IMR-90 (cell line): ENCODE data around the gene TGFBR1. TPM values are rescaled to one million over a fixed set of nuclear protein-coding genes. Genes with fewer than 3 reads are reported as not detected.

ENCODE experiments used
- ATAC-seq: fragments of 200-7000 bp; cut with Tn5 transposase; 2 replicates; pipeline ENCODE4 v1.9.1; 2020; ENCODE audit warnings: low read depth, mild to moderate bottlenecking, moderate library complexity
- BruUV-seq: library from RNA; stranded (reverse); fragments of 400-500 nt; replicated peaks from 2 replicates; lab custom pipeline; 2021; lab: Mats Ljungman, UMichigan
- CTCF ChIA-PET: fragments of 300-600 bp; formaldehyde crosslinking; extraction: SDS; loops from one replicate; lab custom pipeline; 2021; ENCODE audit warnings: antibody characterized with exemption; lab: Yijun Ruan, JAX
- POLR2A ChIA-PET: fragments of 300-600 bp; sonication (Branson Sonifier 250); formaldehyde crosslinking; loops from one replicate; lab custom pipeline; 2022; ENCODE audit warnings: antibody characterized with exemption; ENCODE audit not compliant: unreplicated experiment; lab: Charles Lee
- DNase-seq: peaks from one replicate; pipeline ENCODE4 v3.0.0; 2013
- H2AFZ ChIP-seq: replicated peaks from 2 replicates; pipeline ENCODE3; 2013; ENCODE audit warnings: low read length, mild to moderate bottlenecking; ENCODE audit not compliant: poor library complexity
- H2AK5ac ChIP-seq: 2 replicates; pipeline ENCODE4 v1.6.1; 2013; ENCODE audit warnings: low read depth, low read length, inconsistent platforms
- H2AK9ac ChIP-seq: replicated peaks from 2 replicates; pipeline ENCODE3; 2013; ENCODE audit warnings: mild to moderate bottlenecking, low read depth, low read length, moderate library complexity; ENCODE audit not compliant: poor library complexity
- H2BK120ac ChIP-seq: 2 replicates; pipeline ENCODE4 v1.6.1; 2013; ENCODE audit warnings: low read depth, low read length, inconsistent platforms
- H2BK15ac ChIP-seq: 3 replicates; pipeline ENCODE4 v1.6.1; 2013; ENCODE audit warnings: low read depth, low read length, inconsistent platforms
- H2BK20ac ChIP-seq: 2 replicates; pipeline ENCODE4 v1.6.1; 2013; ENCODE audit warnings: low read depth, mild to moderate bottlenecking, inconsistent platforms, low read length, moderate library complexity
- H2BK5ac ChIP-seq: 2 replicates; pipeline ENCODE4 v1.6.1; 2013; ENCODE audit warnings: mild to moderate bottlenecking, low read depth, low read length, inconsistent platforms; ENCODE audit not compliant: poor library complexity, severe bottlenecking
- H3K14ac ChIP-seq: replicated peaks from 2 replicates; pipeline ENCODE4 v1.6.1; 2013; ENCODE audit warnings: low read depth, low read length, inconsistent platforms
- H3K18ac ChIP-seq: 2 replicates; pipeline ENCODE4 v1.6.1; 2013; ENCODE audit warnings: low read depth, low read length, control low read depth
- H3K23ac ChIP-seq: 2 replicates; pipeline ENCODE4 v1.6.1; 2013; ENCODE audit warnings: low read depth, low read length, inconsistent platforms
- H3K27ac ChIP-seq: 2 replicates; pipeline ENCODE4 v1.5.1; 2013; ENCODE audit warnings: mild to moderate bottlenecking, control low read depth, low read length; ENCODE audit not compliant: insufficient read depth
- H3K27me3 ChIP-seq: 2 replicates; pipeline ENCODE4 v1.6.1; 2013; ENCODE audit warnings: low read length; ENCODE audit not compliant: control insufficient read depth, insufficient read depth
- H3K36me3 ChIP-seq: 2 replicates; pipeline ENCODE4 v1.6.1; 2013; ENCODE audit warnings: low read length, mixed read lengths; ENCODE audit not compliant: control insufficient read depth, insufficient read depth
- H3K4ac ChIP-seq: 2 replicates; pipeline ENCODE4 v1.6.1; 2013; ENCODE audit warnings: low read depth, low read length, inconsistent platforms
- H3K4me1 ChIP-seq: 2 replicates; pipeline ENCODE4 v1.6.1; 2013; ENCODE audit warnings: low read length, mixed read lengths; ENCODE audit not compliant: control insufficient read depth, insufficient read depth
- H3K4me2 ChIP-seq: 2 replicates; pipeline ENCODE4 v1.6.1; 2013; ENCODE audit warnings: low read depth, mild to moderate bottlenecking, control low read depth, low read length, moderate library complexity
- H3K4me3 ChIP-seq: 2 replicates; pipeline ENCODE4 v1.5.1; 2013; ENCODE audit warnings: low read depth, mild to moderate bottlenecking, control low read depth, low read length, moderate library complexity; ENCODE audit not compliant: insufficient read depth
- H3K56ac ChIP-seq: 2 replicates; pipeline ENCODE4 v1.6.1; 2013; ENCODE audit warnings: low read length, inconsistent platforms; ENCODE audit not compliant: insufficient read depth; ENCODE audit errors: extremely low read depth
- H3K79me1 ChIP-seq, 2 experiments: 2 replicates each; pipeline ENCODE4 v1.6.1; 2013; ENCODE audit warnings: low read length in 2 of 2, inconsistent platforms in 1 of 2, low read depth in 1 of 2
- H3K9ac ChIP-seq: 2 replicates; pipeline ENCODE4 v1.6.1; 2013; ENCODE audit warnings: low read depth, low read length, control low read depth
- H3K9me1 ChIP-seq: 2 replicates; pipeline ENCODE4 v1.6.1; 2013; ENCODE audit warnings: low read length, inconsistent platforms; ENCODE audit not compliant: insufficient read depth
- H3K9me3 ChIP-seq: 2 replicates; pipeline ENCODE4 v1.6.1; 2013; ENCODE audit warnings: low read length; ENCODE audit not compliant: control insufficient read depth, insufficient read depth
- H4K20me1 ChIP-seq: 2 replicates; pipeline ENCODE4 v1.6.1; 2013; ENCODE audit warnings: low read length, inconsistent platforms; ENCODE audit not compliant: insufficient read depth
- H4K5ac ChIP-seq: 2 replicates; pipeline ENCODE4 v1.6.1; 2013; ENCODE audit warnings: mild to moderate bottlenecking, low read depth, low read length, control low read depth
- H4K8ac ChIP-seq, 2 experiments: 2 replicates each; pipeline ENCODE4 v1.6.1; 2013; ENCODE audit warnings: low read depth in 2 of 2, low read length in 2 of 2, control low read depth in 1 of 2, inconsistent platforms in 1 of 2
- H4K91ac ChIP-seq: 2 replicates; pipeline ENCODE4 v1.6.1; 2013; ENCODE audit warnings: low read depth, low read length, inconsistent platforms; ENCODE audit not compliant: insufficient read depth
- BHLHE40 ChIP-seq: fragments of 150-350 bp; IDR thresholded peaks from 2 replicates; pipeline ENCODE4 v1.6.1; 2016; ENCODE audit warnings: mild to moderate bottlenecking, low read depth, low read length
- CEBPB ChIP-seq: IDR thresholded peaks from 2 replicates; pipeline ENCODE4 v1.6.1; 2012; ENCODE audit warnings: low read depth, low read length, improper control_type of control experiment
- CHD1 ChIP-seq: IDR thresholded peaks from 2 replicates; pipeline ENCODE4 v1.6.1; 2012; ENCODE audit warnings: low read depth, low read length, improper control_type of control experiment
- ELK1 ChIP-seq: fragments of 150-350 bp; IDR thresholded peaks from 2 replicates; pipeline ENCODE4 v1.6.1; 2016; ENCODE audit warnings: low read depth, mild to moderate bottlenecking, low read length, moderate library complexity, borderline replicate concordance
- FOS ChIP-seq: fragments of 150-350 bp; IDR thresholded peaks from 2 replicates; pipeline ENCODE4 v1.6.1; 2016; ENCODE audit warnings: low read depth, low read length
- MAFK ChIP-seq: IDR thresholded peaks from 2 replicates; pipeline ENCODE4 v1.6.1; 2012; ENCODE audit warnings: low read depth, low read length, improper control_type of control experiment
- NFE2L2 ChIP-seq: fragments of 150-350 bp; IDR thresholded peaks from 2 replicates; pipeline ENCODE4 v1.6.1; 2016; ENCODE audit warnings: low read depth, mild to moderate bottlenecking, low read length
- POLR2A ChIP-seq: IDR thresholded peaks from 2 replicates; pipeline ENCODE4 v1.6.1; 2012; ENCODE audit warnings: mild to moderate bottlenecking, low read depth, low read length
- RAD21 ChIP-seq: IDR thresholded peaks from 2 replicates; pipeline ENCODE4 v1.6.1; 2012; ENCODE audit warnings: low read length, improper control_type of control experiment
- RCOR1 ChIP-seq: IDR thresholded peaks from 2 replicates; pipeline ENCODE4 v1.6.1; 2012; ENCODE audit warnings: mild to moderate bottlenecking, low read length, improper control_type of control experiment; ENCODE audit not compliant: insufficient replicate concordance
- RFX5 ChIP-seq: IDR thresholded peaks from 2 replicates; pipeline ENCODE4 v1.8.0; 2012; ENCODE audit warnings: low read depth, mild to moderate bottlenecking, low read length, moderate library complexity
- SMC3 ChIP-seq: fragments of 150-350 bp; IDR thresholded peaks from 2 replicates; pipeline ENCODE4 v1.6.1; 2016; ENCODE audit warnings: low read depth, mild to moderate bottlenecking, antibody characterized with exemption, low read length, moderate library complexity
- WGBS, 2 experiments: methylation state at CpG; one replicate each; pipeline versions ENCODE4 v1.1.5 to v1.1.7; 2013; ENCODE audit warnings: missing lambda C conversion rate in 2 of 2; ENCODE audit not compliant: insufficient read length in 1 of 2; ENCODE audit errors: extremely low coverage in 2 of 2; 5-methylcytosine and 5-hydroxymethylcytosine counted together
- dilution Hi-C: fragments of 300-500 bp; cut with HindIII; formaldehyde crosslinking; loops from one replicate; pipeline ENCODE4 v1.14.3; 2018; ENCODE audit warnings: low sequenced_read_pairs; ENCODE audit not compliant: unreplicated experiment
- in situ Hi-C: fragments of 300-500 bp; cut with MboI; formaldehyde crosslinking; loops from 3 replicates; pipeline ENCODE4 v1.14.3; 2019; ENCODE audit warnings: low sequenced_read_pairs, inconsistent platforms, mixed read lengths
- intact Hi-C: fragments of 100-400 bp; cut with micrococcal nuclease; formaldehyde crosslinking; loops from 2 replicates; pipeline ENCODE4 v1.10.0; 2022
- polyA plus RNA-seq, 3 experiments: library from polyadenylated mRNA; depleted of rRNA; stranded (reverse); fragments of >200 nt; gene quantifications; 2 replicates each; pipeline ENCODE4 v1.2.3, GENCODE V29; 2012; ENCODE audit warnings: low replicate concordance in 1 of 3
- total RNA-seq: library from RNA; depleted of rRNA; stranded (reverse); fragments of >200 nt; gene quantifications from 2 replicates; pipeline ENCODE4 v1.2.3, GENCODE V29; 2012
- TF ChIP-seq, protein P1 (sequence below): fragments of 150-350 bp; IDR thresholded peaks from 2 replicates; pipeline ENCODE4 v1.6.1; 2017; ENCODE audit warnings: mild to moderate bottlenecking, antibody characterized with exemption, low read length, low read depth

Gene TGFBR1
- total and polyA plus RNA-seq, 2 of the 4 experiments (the other 2 are of a cell fraction) = 15.1 to 75.3 TPM

GRCh38 chr9:99071313-99072039 lies 33.4 kb upstream of the TGFBR1 start:
- H3K4ac ChIP-seq = peak overlapping the region; percentile 51
- peak; percentile 48 for DNase-seq
- TF ChIP-seq ELK1 (no peak), SMC3 (no peak), CEBPB (no peak), RCOR1 (no peak), POLR2A (no peak), NFE2L2 (no peak), MAFK (no peak), FOS (no peak), BHLHE40 (no peak), RFX5 (no peak), RAD21 (no peak), CHD1 (no peak)
- TF ChIP-seq, protein P1, sequence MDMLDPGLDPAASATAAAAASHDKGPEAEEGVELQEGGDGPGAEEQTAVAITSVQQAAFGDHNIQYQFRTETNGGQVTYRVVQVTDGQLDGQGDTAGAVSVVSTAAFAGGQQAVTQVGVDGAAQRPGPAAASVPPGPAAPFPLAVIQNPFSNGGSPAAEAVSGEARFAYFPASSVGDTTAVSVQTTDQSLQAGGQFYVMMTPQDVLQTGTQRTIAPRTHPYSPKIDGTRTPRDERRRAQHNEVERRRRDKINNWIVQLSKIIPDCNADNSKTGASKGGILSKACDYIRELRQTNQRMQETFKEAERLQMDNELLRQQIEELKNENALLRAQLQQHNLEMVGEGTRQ = no peak
- H2AK9ac ChIP-seq = no peak overlapping the region
- H3K23ac ChIP-seq = no peak overlapping the region
- ChIA-PET POLR2A (interaction anchor here (0.6 kb wide), 1 partner anchor 56 kb away, joined by 4 read pairs; no protein-coding TSS in a partner anchor), CTCF (interaction anchor here (0.7 kb wide), 1 partner anchor 14 kb away, joined by 3 read pairs; no protein-coding TSS in a partner anchor)
- no peak overlapping the region for H3K27ac ChIP-seq
- peaks cover 5% of the 10 kb centered on the region; the same call in 1 of the 2 replicates for H4K20me1 ChIP-seq
- H3K9me1 ChIP-seq = peaks cover 21% of the 10 kb centered on the region
- no peak overlapping the region for H3K56ac ChIP-seq
- H2AK5ac ChIP-seq = peak overlapping the region; percentile 83
- peak overlapping the region; percentile 65 for H4K5ac ChIP-seq
- in situ Hi-C loops (no loop called here), intact Hi-C loops (no loop called here), dilution Hi-C loops (no loop called here)
- H3K18ac ChIP-seq = peak overlapping the region; percentile 29; the same call in 1 of the 2 replicates
- peak; percentile 36 for ATAC-seq
- H3K9ac ChIP-seq = no peak overlapping the region
- H4K8ac ChIP-seq = peak overlapping the region in 1 of 2 experiments; percentile 50; a peak in 1 of 4 replicates
- H3K4me1 ChIP-seq = peaks cover 23% of the 10 kb centered on the region
- peaks cover 27% of the 10 kb centered on the region; the same call in 1 of the 2 replicates for H3K36me3 ChIP-seq
- H3K79me1 ChIP-seq = no peaks in the 10 kb centered on the region
- H2BK5ac ChIP-seq = peak overlapping the region; percentile 6
- H4K91ac ChIP-seq = peak overlapping the region; percentile 66
- no TSS peak for BruUV-seq
- WGBS, 2 experiments = 54% methylated on average over 3 of the region's 9 CpGs; no CpG with 5 or more reads in 1 of the 2 experiments
- no peaks in the 10 kb centered on the region for H3K27me3 ChIP-seq
- no peak overlapping the region for H3K4me3 ChIP-seq
- H3K4me2 ChIP-seq = no peak overlapping the region
- peak overlapping the region; percentile 7; the same call in 1 of the 2 replicates for H2BK120ac ChIP-seq
- peak overlapping the region; percentile 68; the same call in 1 of the 2 replicates for H3K14ac ChIP-seq
- H3K9me3 ChIP-seq = no peaks in the 10 kb centered on the region
- H2BK15ac ChIP-seq = peak overlapping the region; percentile 49; the same call in 2 of the 3 replicates
- H2AFZ ChIP-seq = peak overlapping the region; percentile 71
- 0 out of 2 replicates have a peak overlapping the region, but pooled peaks have one; percentile 30 for H2BK20ac ChIP-seq
